Subcutaneous abdominal adipose tissue (tissue), 5 donors: ENCODE data around the gene ZNF581.
A peak's percentile ranks its signal among the peaks of the same experiment; 100 is the strongest.

Experiments used
- H3K27ac ChIP-seq: one replicate; pipeline ENCODE4 v1.7.0; 2013; ENCODE audit warnings: low read depth, mild to moderate bottlenecking, inconsistent platforms, low read length, moderate library complexity
- H3K27me3 ChIP-seq, 5 donors: one replicate each; pipeline ENCODE4 v1.7.0; 2013; ENCODE audit warnings: low read length in 5 of 5, inconsistent platforms in 1 of 5; ENCODE audit not compliant: control insufficient read depth in 5 of 5, insufficient read depth in 4 of 5
- H3K36me3 ChIP-seq, 5 donors: one replicate each; pipeline ENCODE4 v1.7.0; 2013; ENCODE audit warnings: low read length in 5 of 5; ENCODE audit not compliant: control insufficient read depth in 5 of 5, insufficient read depth in 5 of 5
- H3K4me1 ChIP-seq, 5 donors: one replicate each; pipeline ENCODE4 v1.7.0; 2013; ENCODE audit warnings: low read length in 5 of 5, mild to moderate bottlenecking in 3 of 5, moderate library complexity in 1 of 5; ENCODE audit not compliant: control insufficient read depth in 5 of 5, insufficient read depth in 5 of 5
- H3K4me3 ChIP-seq, 5 donors: one replicate each; pipeline ENCODE4 v1.7.0; 2013; ENCODE audit warnings: low read length in 5 of 5, low read depth in 1 of 5
- H3K9ac ChIP-seq, 5 donors: one replicate each; pipeline ENCODE4 v1.7.0; 2013; ENCODE audit warnings: low read length in 5 of 5, mild to moderate bottlenecking in 4 of 5, moderate library complexity in 3 of 5
- H3K9me3 ChIP-seq, 5 donors: one replicate each; pipeline ENCODE4 v1.7.0; 2013; ENCODE audit warnings: low read length in 5 of 5; ENCODE audit not compliant: control insufficient read depth in 5 of 5
- donor health status: healthy.
- donor health status: healthy.
- donor health status: healthy.
- donor health status: healthy.
- donor health status: healthy.

The ZNF581 gene

GRCh38 chr19:55611300-55611982, 32.0 kb upstream of the ZNF581 start:
- no peaks in the 10 kb centered on the region for H3K27me3 ChIP-seq
- peaks cover 0 to 45% (median 27%) of the 10 kb centered on the region in 5 donors for H3K36me3 ChIP-seq
- peaks cover 1 to 24% (median 14%) of the 10 kb centered on the region in 5 donors for H3K4me1 ChIP-seq
- peak overlapping the region in 1 of 5 donors; percentile 41 for H3K9ac ChIP-seq
- no peak overlapping the region for H3K27ac ChIP-seq
- H3K9me3 ChIP-seq: peaks cover 0 to 4% (median 0%) of the 10 kb centered on the region in 5 donors
- H3K4me3 ChIP-seq: no peak overlapping the region

- no peak overlapping the region for H3K4me3 ChIP-seq
- peaks cover 0 to 46% (median 32%) of the 10 kb centered on the region in 5 donors for H3K36me3 ChIP-seq
- peaks cover 0 to 17% (median 8%) of the 10 kb centered on the region in 5 donors for H3K4me1 ChIP-seq
- H3K9ac ChIP-seq: peak overlapping the region in 1 of 5 donors; percentile 24
- H3K27me3 ChIP-seq: no peaks in the 10 kb centered on the region
- H3K27ac ChIP-seq: no peak overlapping the region
- peaks cover 0 to 4% (median 0%) of the 10 kb centered on the region in 5 donors for H3K9me3 ChIP-seq
Measured at GRCh38 chr19:55611983-55612645, 31.3 kb upstream of the ZNF581 start.

- H3K27me3 ChIP-seq: no peaks in the 10 kb centered on the region
- no peak overlapping the region for H3K9ac ChIP-seq
- peaks cover 0 to 54% (median 39%) of the 10 kb centered on the region in 5 donors for H3K36me3 ChIP-seq
- H3K9me3 ChIP-seq: peaks cover 0 to 4% (median 0%) of the 10 kb centered on the region in 5 donors
- H3K27ac ChIP-seq: no peak overlapping the region
- peaks cover 0 to 20% (median 7%) of the 10 kb centered on the region in 5 donors for H3K4me1 ChIP-seq
- no peak overlapping the region for H3K4me3 ChIP-seq
Measured at GRCh38 chr19:55613396-55613795, 30.1 kb upstream of the ZNF581 start.

GRCh38 chr19:55613930-55614710, 29.3 kb upstream of the ZNF581 start:
- no peak overlapping the region for H3K4me3 ChIP-seq
- peaks cover 0 to 54% (median 39%) of the 10 kb centered on the region in 5 donors for H3K36me3 ChIP-seq
- peaks cover 0 to 26% (median 11%) of the 10 kb centered on the region in 5 donors for H3K4me1 ChIP-seq
- H3K9ac ChIP-seq: no peak overlapping the region
- no peaks in the 10 kb centered on the region for H3K27me3 ChIP-seq
- H3K27ac ChIP-seq: no peak overlapping the region
- H3K9me3 ChIP-seq: peaks cover 0 to 4% (median 0%) of the 10 kb centered on the region in 5 donors

- no peaks in the 10 kb centered on the region for H3K27me3 ChIP-seq
- H3K4me1 ChIP-seq: peaks cover 0 to 30% (median 18%) of the 10 kb centered on the region in 5 donors
- peaks cover 0 to 2% (median 0%) of the 10 kb centered on the region in 5 donors for H3K9me3 ChIP-seq
- H3K27ac ChIP-seq: no peak overlapping the region
- H3K36me3 ChIP-seq: peaks cover 0 to 46% (median 33%) of the 10 kb centered on the region in 5 donors
- H3K9ac ChIP-seq: no peak overlapping the region
- H3K4me3 ChIP-seq: no peak overlapping the region
Measured at GRCh38 chr19:55614711-55615542, 28.5 kb upstream of the ZNF581 start.

GRCh38 chr19:55615543-55616394, 27.7 kb upstream of the ZNF581 start:
- Histone ChIP-seq H3K36me3 (peaks cover 0 to 46% (median 31%) of the 10 kb centered on the region in 5 donors), H3K9me3 (no peaks in the 10 kb centered on the region), H3K27me3 (no peaks in the 10 kb centered on the region), H3K27ac (no peak overlapping the region), H3K4me1 (peaks cover 0 to 30% (median 18%) of the 10 kb centered on the region in 5 donors), H3K4me3 (no peak overlapping the region), H3K9ac (no peak overlapping the region)

GRCh38 chr19:55616395-55616875, 27.0 kb upstream of the ZNF581 start:
- no peaks in the 10 kb centered on the region for H3K9me3 ChIP-seq
- H3K27ac ChIP-seq: no peak overlapping the region
- H3K36me3 ChIP-seq: peaks cover 0 to 53% (median 32%) of the 10 kb centered on the region in 5 donors
- H3K9ac ChIP-seq: no peak overlapping the region
- no peak overlapping the region for H3K4me3 ChIP-seq
- H3K27me3 ChIP-seq: no peaks in the 10 kb centered on the region
- peaks cover 0 to 33% (median 18%) of the 10 kb centered on the region in 5 donors for H3K4me1 ChIP-seq

- no peaks in the 10 kb centered on the region for H3K9me3 ChIP-seq
- no peak overlapping the region for H3K27ac ChIP-seq
- H3K27me3 ChIP-seq: no peaks in the 10 kb centered on the region
- peaks cover 0 to 59% (median 32%) of the 10 kb centered on the region in 5 donors for H3K36me3 ChIP-seq
- peaks cover 0 to 31% (median 13%) of the 10 kb centered on the region in 5 donors for H3K4me1 ChIP-seq
- no peak overlapping the region for H3K9ac ChIP-seq
- no peak overlapping the region for H3K4me3 ChIP-seq
Measured at GRCh38 chr19:55617426-55617825, 26.0 kb upstream of the ZNF581 start.
